GM12878 (cell line): Measurements from ENCODE around the gene WASF2. TPM values are rescaled to one million over a fixed set of nuclear protein-coding genes. Genes with fewer than 3 reads are reported as not detected.

Experiments
- ATF3 ChIP-seq: IDR thresholded peaks from 2 replicates; pipeline ENCODE4 v1.6.1; 2011; ENCODE audit warnings: low read depth, mild to moderate bottlenecking, low read length, moderate library complexity, borderline replicate concordance; ENCODE audit errors: extremely low read depth
- BACH1 ChIP-seq: fragments of 450-650 bp; IDR thresholded peaks from 2 replicates; pipeline ENCODE4 v1.6.1; 2017; ENCODE audit warnings: mild to moderate bottlenecking, borderline replicate concordance
- HDGF ChIP-seq: fragments of 450-650 bp; IDR thresholded peaks from 2 replicates; pipeline ENCODE4 v1.6.1; 2016; ENCODE audit warnings: antibody characterized with exemption
- PAX8 ChIP-seq: fragments of 450-650 bp; IDR thresholded peaks from 2 replicates; pipeline ENCODE4 v1.6.1; 2017; ENCODE audit warnings: mild to moderate bottlenecking, moderate library complexity
- POU2F2 ChIP-seq: IDR thresholded peaks from 3 replicates; pipeline ENCODE4 v1.6.1; 2011; ENCODE audit warnings: low read depth, mild to moderate bottlenecking, low read length, borderline replicate concordance
- PRDM15 ChIP-seq: fragments of 450-650 bp; formaldehyde crosslinking; IDR thresholded peaks from 2 replicates; pipeline ENCODE4 v1.4.0; 2020; ENCODE audit warnings: mild to moderate bottlenecking, moderate library complexity
- RAD21 ChIP-seq: IDR thresholded peaks from 2 replicates; pipeline ENCODE4 v1.6.1; 2011; ENCODE audit warnings: mild to moderate bottlenecking, low read depth, low read length, moderate library complexity; ENCODE audit not compliant: insufficient read depth
- USF1 ChIP-seq: IDR thresholded peaks from 2 replicates; pipeline ENCODE4 v1.6.1; 2011; ENCODE audit warnings: borderline replicate concordance, low read depth, mild to moderate bottlenecking, moderate library complexity, mixed read lengths, low read length; ENCODE audit not compliant: insufficient read depth; ENCODE audit errors: extremely low read length
- ZNF384 ChIP-seq: IDR thresholded peaks from 2 replicates; pipeline ENCODE4 v1.6.1; 2012; ENCODE audit warnings: low read depth, mild to moderate bottlenecking, low read length, improper control_type of control experiment, borderline replicate concordance
- ZNF687 ChIP-seq: fragments of 450-650 bp; IDR thresholded peaks from 2 replicates; pipeline ENCODE4 v1.6.1; 2017; ENCODE audit warnings: mild to moderate bottlenecking, moderate library complexity
- polyA plus RNA-seq, 11 experiments: library from polyadenylated mRNA; depleted of rRNA in 4 of 11; unstranded in 6 of 11; stranded (reverse) in 5 of 11; fragments of >200 nt; fragmentation: Nextera tagmentation in 4 of 11; fragmentation: Illumina TruSeq in 1 of 11; extraction: Ambion mirVana in 4 of 11; extraction: Trizol in 1 of 11; gene quantifications; 1 replicate in 1 of 11; 2 replicates in 10 of 11; pipeline versions ENCODE4 v1.2.1 to v1.2.3, GENCODE V29; 2011 to 2016; ENCODE audit warnings: inconsistent platforms in 2 of 11, missing spikeins in 2 of 11, low read depth in 1 of 11
- total RNA-seq, 4 experiments: library from RNA; depleted of rRNA in 3 of 4; stranded (reverse); fragments of >200 nt in 3 of 4; fragmentation: Illumina TruSeq in 1 of 4; extraction: Trizol in 1 of 4; gene quantifications; 2 replicates each; pipeline versions ENCODE4 v1.2.1 to v1.2.3, GENCODE V29; 2013 to 2021

WASF2 gene
- total and polyA plus RNA-seq, 10 of the 15 experiments (the other 5 are each of a cell fraction or from before 2014, with no cell fraction given): 7.0 to 111 (median 37.1) TPM

DNA sequence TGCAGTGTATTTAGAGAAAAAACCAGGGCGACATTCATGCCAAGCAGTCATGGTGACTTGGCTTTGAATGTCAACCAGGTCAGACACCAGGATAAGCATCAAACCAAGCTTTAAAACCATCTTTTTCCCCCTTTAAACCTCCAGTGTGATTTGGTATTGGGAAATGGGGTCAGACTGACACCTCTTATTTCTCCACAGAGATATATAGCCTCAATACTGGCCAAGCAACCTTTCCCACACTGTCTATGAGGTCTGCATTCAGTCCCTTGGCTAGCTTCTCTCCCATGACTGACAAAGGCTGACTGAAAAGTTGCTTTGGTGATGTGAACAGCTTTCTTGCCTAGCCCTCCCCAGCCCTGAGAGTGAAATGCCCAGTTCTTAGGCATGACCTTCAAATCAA is 75.9 kb downstream of the WASF2 start (continued):
- no peak for TF ChIP-seq PAX8
- TF ChIP-seq ZNF687: no peak
- no peak for TF ChIP-seq BACH1
- TF ChIP-seq USF1: no peak
- no peak for TF ChIP-seq HDGF
- no peak for TF ChIP-seq PRDM15 (CRISPR knock-in tag)
- TF ChIP-seq POU2F2: no peak
- TF ChIP-seq ZNF384: no peak
- TF ChIP-seq ATF3: no peak
- no peak for TF ChIP-seq RAD21
